WTC11 (cell line): ENCODE measurements around the gene SYTL5. TPM values are rescaled to one million over a fixed set of nuclear protein-coding genes. Genes with fewer than 3 reads are reported as not detected.

Experiments used
- ATAC-seq: fragments of 200-7000 bp; cut with Tn5 transposase; 2 replicates; pipeline ENCODE4 v1.10.0; 2021; ENCODE audit warnings: mild to moderate bottlenecking, moderate library complexity
- CTCF ChIA-PET: fragments of 300-600 bp; sonication (Branson Sonifier 250); formaldehyde crosslinking; loops from one replicate; lab custom pipeline; 2021; ENCODE audit warnings: antibody characterized with exemption; lab: Charles Lee
- POLR2A ChIA-PET: fragments of 350-600 bp; sonication (Branson Sonifier 250); formaldehyde crosslinking; loops from one replicate; lab custom pipeline; 2021; ENCODE audit warnings: antibody characterized with exemption; lab: Charles Lee
- DNase-seq: peaks from one replicate; pipeline ENCODE4 v3.0.0; 2021; ENCODE audit warnings: low spot score
- H3K27ac Mint-ChIP-seq: 2 replicates; pipeline ENCODE4 v1.8.0; 2021; ENCODE audit warnings: mixed read lengths
- H3K27me3 Mint-ChIP-seq: 2 replicates; pipeline ENCODE4 v1.8.0; 2021; ENCODE audit warnings: low read depth, mild to moderate bottlenecking, moderate library complexity, mixed read lengths
- H3K36me3 Mint-ChIP-seq: 2 replicates; pipeline ENCODE4 v1.8.0; 2021; ENCODE audit warnings: mixed read lengths
- H3K4me1 Mint-ChIP-seq: 2 replicates; pipeline ENCODE4 v1.8.0; 2022; ENCODE audit warnings: mixed read lengths
- H3K4me3 Mint-ChIP-seq: 2 replicates; pipeline ENCODE4 v1.8.0; 2021; ENCODE audit warnings: mild to moderate bottlenecking, moderate library complexity, mixed read lengths
- H3K9me3 Mint-ChIP-seq: 2 replicates; pipeline ENCODE4 v1.8.0; 2021; ENCODE audit warnings: mixed read lengths
- CREB1 ChIP-seq: sonication (generic); formaldehyde crosslinking; IDR thresholded peaks from 2 replicates; pipeline ENCODE4 v1.8.0; 2023; ENCODE audit warnings: mild to moderate bottlenecking, missing genetic modification reagents
- ETV6 ChIP-seq: sonication (generic); formaldehyde crosslinking; IDR thresholded peaks from 2 replicates; pipeline ENCODE4 v1.8.1; 2022; ENCODE audit warnings: mild to moderate bottlenecking, missing genetic modification reagents
- GABPB1 ChIP-seq: sonication (generic); formaldehyde crosslinking; IDR thresholded peaks from 2 replicates; pipeline ENCODE4 v1.8.1; 2023; ENCODE audit warnings: mild to moderate bottlenecking, missing genetic modification reagents
- JUN ChIP-seq: sonication (generic); formaldehyde crosslinking; IDR thresholded peaks from 2 replicates; pipeline ENCODE4 v1.8.0; 2023; ENCODE audit warnings: mild to moderate bottlenecking, missing genetic modification reagents
- KAT7 ChIP-seq: sonication (generic); formaldehyde crosslinking; IDR thresholded peaks from 2 replicates; pipeline ENCODE4 v1.8.1; 2023; ENCODE audit warnings: missing genetic modification reagents, mild to moderate bottlenecking, borderline replicate concordance
- MYBL2 ChIP-seq: sonication (generic); formaldehyde crosslinking; IDR thresholded peaks from 2 replicates; pipeline ENCODE4 v1.8.1; 2023; ENCODE audit warnings: mild to moderate bottlenecking, moderate library complexity, missing genetic modification reagents
- TCF7 ChIP-seq: sonication (generic); formaldehyde crosslinking; IDR thresholded peaks from 2 replicates; pipeline ENCODE4 v1.8.0; 2022; ENCODE audit warnings: mild to moderate bottlenecking, low read depth, missing genetic modification reagents, moderate library complexity
- TEAD4 ChIP-seq: sonication (generic); formaldehyde crosslinking; IDR thresholded peaks from 2 replicates; pipeline ENCODE4 v1.8.0; 2022; ENCODE audit warnings: mild to moderate bottlenecking, missing genetic modification reagents
- TP53 ChIP-seq: sonication (generic); formaldehyde crosslinking; IDR thresholded peaks from 2 replicates; pipeline ENCODE4 v1.8.1; 2023; ENCODE audit warnings: mild to moderate bottlenecking, missing genetic modification reagents
- ZBTB21 ChIP-seq: sonication (generic); formaldehyde crosslinking; IDR thresholded peaks from 2 replicates; pipeline ENCODE4 v1.8.1; 2023; ENCODE audit warnings: mild to moderate bottlenecking, missing genetic modification reagents, borderline replicate concordance
- ZNF232 ChIP-seq: sonication (generic); formaldehyde crosslinking; IDR thresholded peaks from 2 replicates; pipeline ENCODE4 v1.8.0; 2022; ENCODE audit warnings: mild to moderate bottlenecking, missing genetic modification reagents
- ZNF317 ChIP-seq: sonication (generic); formaldehyde crosslinking; IDR thresholded peaks from 2 replicates; pipeline ENCODE4 v1.8.1; 2023; ENCODE audit warnings: low read depth, mild to moderate bottlenecking, moderate library complexity, missing genetic modification reagents, borderline replicate concordance
- total RNA-seq: library from RNA; stranded (reverse); gene quantifications from 3 replicates; pipeline ENCODE4 v1.2.3, GENCODE V29; 2021
- TF ChIP-seq, protein P1 (sequence below): sonication (generic); formaldehyde crosslinking; IDR thresholded peaks from 2 replicates; pipeline ENCODE4 v1.8.0; 2022; ENCODE audit warnings: mild to moderate bottlenecking, missing genetic modification reagents
- TF ChIP-seq, protein P2 (sequence below): sonication (generic); formaldehyde crosslinking; IDR thresholded peaks from 2 replicates; pipeline ENCODE4 v1.8.1; 2022; ENCODE audit warnings: missing genetic modification reagents, borderline replicate concordance
- TF ChIP-seq, protein P3 (sequence below): sonication (generic); formaldehyde crosslinking; IDR thresholded peaks from 2 replicates; pipeline ENCODE4 v1.8.1; 2022; ENCODE audit warnings: mild to moderate bottlenecking, moderate library complexity, missing genetic modification reagents
- TF ChIP-seq, protein P4 (sequence below): sonication (generic); formaldehyde crosslinking; IDR thresholded peaks from 2 replicates; pipeline ENCODE4 v1.8.1; 2023; ENCODE audit warnings: mild to moderate bottlenecking, missing genetic modification reagents

SYTL5 gene
- total RNA-seq, 1 experiment from 2014 or later, result 0.26 TPM

DNA sequence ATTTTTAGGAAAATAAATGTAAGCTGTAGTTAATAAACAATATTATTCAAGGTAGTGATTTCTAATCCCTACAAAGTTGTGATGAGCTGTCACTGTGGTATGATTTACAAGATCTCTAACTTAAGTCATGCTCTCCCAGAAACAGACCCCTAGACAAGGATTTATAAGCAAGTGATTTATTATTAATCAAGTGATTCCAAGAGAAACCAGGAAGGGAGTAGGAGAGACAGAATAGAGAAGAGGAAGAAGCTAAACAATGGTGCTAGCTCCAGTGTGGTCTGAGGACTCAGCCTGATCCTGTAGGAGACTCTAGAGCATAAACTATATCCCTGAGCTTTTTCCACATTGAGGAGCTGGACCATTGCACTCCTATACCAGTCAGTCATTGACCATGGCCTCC, 73.1 kb downstream of the SYTL5 start:
- DNase-seq (no peak), ATAC-seq (no peak)
- TF ChIP-seq ZNF317 (CRISPR knock-in tag), result no peak
- TF ChIP-seq, protein P1, sequence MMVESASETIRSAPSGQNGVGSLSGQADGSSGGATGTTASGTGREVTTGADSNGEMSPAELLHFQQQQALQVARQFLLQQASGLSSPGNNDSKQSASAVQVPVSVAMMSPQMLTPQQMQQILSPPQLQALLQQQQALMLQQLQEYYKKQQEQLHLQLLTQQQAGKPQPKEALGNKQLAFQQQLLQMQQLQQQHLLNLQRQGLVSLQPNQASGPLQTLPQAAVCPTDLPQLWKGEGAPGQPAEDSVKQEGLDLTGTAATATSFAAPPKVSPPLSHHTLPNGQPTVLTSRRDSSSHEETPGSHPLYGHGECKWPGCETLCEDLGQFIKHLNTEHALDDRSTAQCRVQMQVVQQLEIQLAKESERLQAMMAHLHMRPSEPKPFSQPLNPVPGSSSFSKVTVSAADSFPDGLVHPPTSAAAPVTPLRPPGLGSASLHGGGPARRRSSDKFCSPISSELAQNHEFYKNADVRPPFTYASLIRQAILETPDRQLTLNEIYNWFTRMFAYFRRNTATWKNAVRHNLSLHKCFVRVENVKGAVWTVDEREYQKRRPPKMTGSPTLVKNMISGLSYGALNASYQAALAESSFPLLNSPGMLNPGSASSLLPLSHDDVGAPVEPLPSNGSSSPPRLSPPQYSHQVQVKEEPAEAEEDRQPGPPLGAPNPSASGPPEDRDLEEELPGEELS (CRISPR knock-in tag), result no peak
- no peak for TF ChIP-seq KAT7 (CRISPR knock-in tag)
- TF ChIP-seq, protein P2, sequence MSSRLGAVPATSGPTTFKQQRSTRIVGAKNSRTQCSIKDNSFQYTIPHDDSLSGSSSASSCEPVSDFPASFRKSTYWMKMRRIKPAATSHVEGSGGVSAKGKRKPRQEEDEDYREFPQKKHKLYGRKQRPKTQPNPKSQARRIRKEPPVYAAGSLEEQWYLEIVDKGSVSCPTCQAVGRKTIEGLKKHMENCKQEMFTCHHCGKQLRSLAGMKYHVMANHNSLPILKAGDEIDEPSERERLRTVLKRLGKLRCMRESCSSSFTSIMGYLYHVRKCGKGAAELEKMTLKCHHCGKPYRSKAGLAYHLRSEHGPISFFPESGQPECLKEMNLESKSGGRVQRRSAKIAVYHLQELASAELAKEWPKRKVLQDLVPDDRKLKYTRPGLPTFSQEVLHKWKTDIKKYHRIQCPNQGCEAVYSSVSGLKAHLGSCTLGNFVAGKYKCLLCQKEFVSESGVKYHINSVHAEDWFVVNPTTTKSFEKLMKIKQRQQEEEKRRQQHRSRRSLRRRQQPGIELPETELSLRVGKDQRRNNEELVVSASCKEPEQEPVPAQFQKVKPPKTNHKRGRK (CRISPR knock-in tag), result no peak
- no peak for TF ChIP-seq GABPB1
- TF ChIP-seq CREB1 (CRISPR knock-in tag), result no peak
- no peak for TF ChIP-seq TCF7 (CRISPR knock-in tag)
- no peak for TF ChIP-seq ZNF232 (CRISPR knock-in tag)
- ChIA-PET CTCF (no interaction called here), POLR2A (no interaction called here)
- Mint-ChIP-seq H3K4me1 (peaks cover 3% of the 10 kb centered on the region), H3K27ac (no peak overlapping the region), H3K9me3 (no peaks in the 10 kb centered on the region), H3K27me3 (no peaks in the 10 kb centered on the region), H3K4me3 (no peak overlapping the region), H3K36me3 (no peaks in the 10 kb centered on the region)

DNA sequence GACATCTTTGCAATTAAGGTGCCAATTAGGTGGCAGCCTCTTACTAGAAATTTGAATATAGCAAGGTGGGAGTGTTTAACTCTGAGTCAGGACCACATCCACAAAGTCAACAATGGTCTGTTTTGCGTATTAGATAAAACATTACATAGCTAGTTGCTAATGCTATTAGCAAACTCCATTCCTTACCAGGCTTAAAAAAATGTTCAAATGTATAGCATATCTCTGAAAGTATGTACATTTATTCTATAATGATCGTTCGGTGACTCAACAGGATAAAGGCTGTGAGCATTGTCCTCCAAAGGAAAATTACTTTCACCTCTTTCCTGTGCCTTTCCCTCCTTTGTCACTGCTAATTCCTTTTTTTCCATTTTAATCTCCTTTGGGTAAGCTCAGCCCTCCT, 74.5 kb downstream of the SYTL5 start:
- POLR2A ChIA-PET, result interaction anchor here (0.7 kb wide), 1 partner anchor 11 kb away, joined by 3 read pairs; no protein-coding TSS in a partner anchor
- no peak for TF ChIP-seq ETV6 (CRISPR knock-in tag)
- no peak for TF ChIP-seq TP53 (CRISPR knock-in tag)
- TF ChIP-seq, protein P3, sequence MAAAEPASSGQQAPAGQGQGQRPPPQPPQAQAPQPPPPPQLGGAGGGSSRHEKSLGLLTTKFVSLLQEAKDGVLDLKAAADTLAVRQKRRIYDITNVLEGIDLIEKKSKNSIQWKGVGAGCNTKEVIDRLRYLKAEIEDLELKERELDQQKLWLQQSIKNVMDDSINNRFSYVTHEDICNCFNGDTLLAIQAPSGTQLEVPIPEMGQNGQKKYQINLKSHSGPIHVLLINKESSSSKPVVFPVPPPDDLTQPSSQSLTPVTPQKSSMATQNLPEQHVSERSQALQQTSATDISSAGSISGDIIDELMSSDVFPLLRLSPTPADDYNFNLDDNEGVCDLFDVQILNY (CRISPR knock-in tag), result no peak
- TF ChIP-seq ZBTB21 (CRISPR knock-in tag), result no peak
- no peak for TF ChIP-seq ZNF317 (CRISPR knock-in tag)
- TF ChIP-seq, protein P4, sequence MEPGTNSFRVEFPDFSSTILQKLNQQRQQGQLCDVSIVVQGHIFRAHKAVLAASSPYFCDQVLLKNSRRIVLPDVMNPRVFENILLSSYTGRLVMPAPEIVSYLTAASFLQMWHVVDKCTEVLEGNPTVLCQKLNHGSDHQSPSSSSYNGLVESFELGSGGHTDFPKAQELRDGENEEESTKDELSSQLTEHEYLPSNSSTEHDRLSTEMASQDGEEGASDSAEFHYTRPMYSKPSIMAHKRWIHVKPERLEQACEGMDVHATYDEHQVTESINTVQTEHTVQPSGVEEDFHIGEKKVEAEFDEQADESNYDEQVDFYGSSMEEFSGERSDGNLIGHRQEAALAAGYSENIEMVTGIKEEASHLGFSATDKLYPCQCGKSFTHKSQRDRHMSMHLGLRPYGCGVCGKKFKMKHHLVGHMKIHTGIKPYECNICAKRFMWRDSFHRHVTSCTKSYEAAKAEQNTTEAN (CRISPR knock-in tag), result no peak
- no peak for TF ChIP-seq TEAD4 (CRISPR knock-in tag)
- H3K4me3 Mint-ChIP-seq, result no peak overlapping the region
- CTCF ChIA-PET, result no interaction called here
- peaks cover 3% of the 10 kb centered on the region for H3K4me1 Mint-ChIP-seq
- H3K27ac Mint-ChIP-seq, result no peak overlapping the region
- ATAC-seq, result no peak
- H3K27me3 Mint-ChIP-seq, result no peaks in the 10 kb centered on the region
- DNase-seq, result no peak
- H3K36me3 Mint-ChIP-seq, result no peaks in the 10 kb centered on the region
- no peaks in the 10 kb centered on the region for H3K9me3 Mint-ChIP-seq

DNA sequence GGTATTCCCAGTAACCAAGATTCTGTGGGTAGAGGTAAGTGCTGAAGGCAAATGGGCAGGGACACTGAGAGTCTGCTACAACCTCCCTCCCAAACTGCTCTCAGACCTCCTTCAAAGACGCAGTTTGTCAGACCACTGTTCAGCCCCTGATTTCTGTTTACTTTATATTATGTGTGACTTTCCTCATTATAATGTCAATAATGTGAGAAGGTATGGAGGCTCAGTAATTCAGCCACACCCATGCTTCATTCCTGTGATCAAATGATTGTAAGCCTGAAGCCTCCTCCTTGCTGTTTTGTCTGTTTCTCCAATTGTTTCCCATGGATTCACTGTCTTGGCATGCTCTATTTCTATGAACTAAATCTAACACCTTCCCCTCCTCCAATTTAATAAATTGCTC, 75.6 kb downstream of the SYTL5 start:
- POLR2A ChIA-PET, result no interaction called here
- Mint-ChIP-seq H3K27ac (no peak overlapping the region), H3K4me1 (peaks cover 3% of the 10 kb centered on the region), H3K4me3 (no peak overlapping the region), H3K36me3 (no peaks in the 10 kb centered on the region), H3K9me3 (no peaks in the 10 kb centered on the region), H3K27me3 (no peaks in the 10 kb centered on the region)
- CTCF ChIA-PET, result no interaction called here
- no peak for TF ChIP-seq JUN
- no peak for TF ChIP-seq MYBL2 (CRISPR knock-in tag)
- TF ChIP-seq, protein P1 (CRISPR knock-in tag), result no peak
- no peak for DNase-seq
- ATAC-seq, result no peak
